Mucosa of descending colon (tissue), 3 donors: ENCODE data around the gene SGMS1. TPM values are rescaled to one million over a fixed set of nuclear protein-coding genes. Genes with fewer than 3 reads are reported as not detected.
A peak's percentile ranks its signal among the peaks of the same experiment; 100 is the strongest.
"Not testable (repeated sequence)": the region's sequence is repeated elsewhere in the genome, so short reads cannot be mapped to it uniquely, and the experiment has no call there.

ENCODE experiments used
- ATAC-seq: fragments of 200-7000 bp; cut with Tn5 transposase; one replicate; pipeline ENCODE4 v1.9.1; 2020; ENCODE audit warnings: mild to moderate bottlenecking, moderate library complexity
- DNase-seq, 3 donors: peaks; one replicate each; pipeline ENCODE4 v3.0.0-alpha.2; 2020
- H3K36me3 ChIP-seq: fragments of 200-600 bp; one replicate; pipeline ENCODE4 v1.8.0; 2021; ENCODE audit warnings: low read depth, mild to moderate bottlenecking
- H3K4me1 ChIP-seq: fragments of 200-600 bp; one replicate; pipeline ENCODE4 v1.8.0; 2021; ENCODE audit warnings: low read depth, mild to moderate bottlenecking
- H3K4me3 ChIP-seq: fragments of 200-600 bp; one replicate; pipeline ENCODE4 v1.8.0; 2021; ENCODE audit warnings: mild to moderate bottlenecking
- H3K9me3 ChIP-seq: fragments of 200-600 bp; one replicate; pipeline ENCODE4 v1.8.0; 2021; ENCODE audit warnings: mild to moderate bottlenecking
- CTCF ChIP-seq: fragments of 200-600 bp; IDR thresholded peaks from one replicate; pipeline ENCODE4 v1.8.0; 2022; ENCODE audit warnings: antibody characterized with exemption, mild to moderate bottlenecking
- intact Hi-C, 2 donors: fragments of 100-400 bp; cut with DNase I in 1 of 2; cut with micrococcal nuclease in 1 of 2; formaldehyde crosslinking; loops; one replicate each; pipeline versions ENCODE4 v1.11.0 to v1.11.1; 2022; cut with DNase I, micrococcal nuclease
- total RNA-seq, 3 donors: library from RNA; stranded (reverse); fragmentation: NEBNext Ultra II Directional in 2 of 3; extraction: Animal tissue kit (Norgen Biotek cat#: 25700) in 2 of 3; gene quantifications; one replicate each; pipeline versions ENCODE4 v1.2.1 to v1.2.4, GENCODE V29; 2021 to 2023
- donor health status: DM: no; HTN: no; CAD: no; lungs with moderate emphysema.
- donor health status: DM: no; HTN: no; CAD: no.
- donor health status: DM: no; HTN: yes; CAD: no.

Gene SGMS1
- total RNA-seq, 3 donors from 2014 or later = 14.4 to 28.4 (median 20.0) TPM

GRCh38 chr10:50648089-50648934, 24.6 kb upstream of the SGMS1 start:
- no peaks in the 10 kb centered on the region for H3K9me3 ChIP-seq
- DNase-seq (no peak), ATAC-seq (peak; percentile 50)
- no peak for TF ChIP-seq CTCF
- intact Hi-C loops = no loop called here
- no peaks in the 10 kb centered on the region for H3K4me1 ChIP-seq
- no peak overlapping the region for H3K4me3 ChIP-seq
- no peaks in the 10 kb centered on the region for H3K36me3 ChIP-seq

GRCh38 chr10:50647350-50647749, 23.6 kb upstream of the SGMS1 start:
- DNase-seq, ATAC-seq, H3K9me3 ChIP-seq, intact Hi-C loops, H3K36me3 ChIP-seq, H3K4me3 ChIP-seq, H3K4me1 ChIP-seq: not testable (repeated sequence)

GRCh38 chr10:50645236-50645635, 21.5 kb upstream of the SGMS1 start:
- Histone ChIP-seq H3K4me1 (no peaks in the 10 kb centered on the region), H3K36me3 (no peaks in the 10 kb centered on the region), H3K4me3 (no peak overlapping the region), H3K9me3 (no peaks in the 10 kb centered on the region)
- ATAC-seq (no peak), DNase-seq (no peak)
- intact Hi-C loops = no loop called here
- no peak for TF ChIP-seq CTCF

- intact Hi-C loops = no loop called here
- no peaks in the 10 kb centered on the region for H3K9me3 ChIP-seq
- no peak for TF ChIP-seq CTCF
- no peaks in the 10 kb centered on the region for H3K36me3 ChIP-seq
- no peak for DNase-seq
- no peaks in the 10 kb centered on the region for H3K4me1 ChIP-seq
- ATAC-seq = no peak
- H3K4me3 ChIP-seq = no peak overlapping the region
Measured at GRCh38 chr10:50641626-50642025, 17.9 kb upstream of the SGMS1 start.

GRCh38 chr10:50640238-50640637, 16.5 kb upstream of the SGMS1 start:
- no peak for TF ChIP-seq CTCF
- Histone ChIP-seq H3K9me3 (no peaks in the 10 kb centered on the region), H3K4me1 (no peaks in the 10 kb centered on the region), H3K36me3 (no peaks in the 10 kb centered on the region), H3K4me3 (no peak overlapping the region)
- no peak for ATAC-seq
- intact Hi-C loops = no loop called here
- no peak for DNase-seq

GRCh38 chr10:50636618-50637579, 13.1 kb upstream of the SGMS1 start:
- H3K9me3 ChIP-seq = no peaks in the 10 kb centered on the region
- ATAC-seq (peak; percentile 42), DNase-seq (no peak)
- no peaks in the 10 kb centered on the region for H3K36me3 ChIP-seq
- H3K4me3 ChIP-seq = no peak overlapping the region
- intact Hi-C loops = no loop called here
- TF ChIP-seq CTCF = no peak
- H3K4me1 ChIP-seq = no peaks in the 10 kb centered on the region
